ENCODE results near the gene MS4A10. TPM values are rescaled to one million over a fixed set of nuclear protein-coding genes. Genes with fewer than 3 reads are reported as not detected.

Gene MS4A10
- total RNA-seq, 1 donor from 2014 or later = not detected

- peak; percentile 73 for ATAC-seq
These were observed 45.5 kb downstream of the MS4A10 start for GRCh38 chr11:60830478-60831142.

GRCh38 chr11:60831143-60831500, 46.0 kb downstream of the MS4A10 start:
- peak; percentile 93 for ATAC-seq

- ATAC-seq = no peak
These were observed 46.5 kb downstream of the MS4A10 start for GRCh38 chr11:60831501-60832079.

- ATAC-seq = no peak
These were observed 49.8 kb downstream of the MS4A10 start for GRCh38 chr11:60834742-60835533.

DNA sequence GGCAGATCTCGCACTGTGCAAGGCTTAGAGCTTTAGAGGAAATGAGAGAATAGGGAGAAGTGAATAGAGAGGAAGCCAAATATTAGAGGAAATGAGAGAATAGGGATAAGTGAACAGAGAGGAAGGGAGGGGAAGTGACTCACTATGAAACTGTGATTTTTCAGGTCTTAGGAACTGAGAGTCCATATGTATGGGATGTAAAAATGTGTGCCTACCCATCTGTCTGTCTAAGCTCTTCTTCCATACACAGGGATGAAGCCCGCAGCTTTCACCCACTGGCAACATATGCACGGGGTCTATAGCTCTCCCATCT, 50.4 kb downstream of the MS4A10 start:
- ATAC-seq = no peak

DNA sequence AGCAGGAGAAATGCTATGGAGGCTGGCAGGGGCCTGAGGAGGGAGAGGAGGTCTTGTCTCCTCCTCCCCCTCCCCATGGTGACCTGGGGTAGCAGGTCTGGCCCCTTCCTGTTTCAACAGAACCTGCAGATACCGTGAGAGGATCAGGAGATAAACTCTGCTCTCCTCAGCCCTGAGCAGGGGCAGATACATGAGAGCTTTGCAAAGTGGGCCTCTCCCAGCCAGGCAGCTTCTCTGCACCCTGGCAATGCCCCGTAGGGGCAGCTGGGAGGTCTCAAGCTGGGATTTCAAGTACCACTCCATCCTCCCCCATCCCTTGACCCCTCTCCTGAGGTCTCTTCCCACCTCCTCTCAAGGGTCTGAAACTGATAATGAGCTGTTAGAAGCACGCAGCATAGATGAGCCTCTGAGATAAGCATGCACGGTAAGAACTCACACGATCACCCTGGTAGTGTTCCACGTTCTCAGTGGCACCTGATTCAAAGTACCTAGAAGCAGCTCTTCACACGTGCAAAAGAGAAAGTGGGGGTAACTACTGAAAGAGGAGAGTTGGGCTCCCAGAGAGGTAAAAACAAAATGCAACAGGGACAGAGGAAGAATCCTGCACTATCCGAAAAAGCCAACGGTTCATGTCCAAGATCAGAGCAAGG, 51.9 kb downstream of the MS4A10 start:
- ATAC-seq = no peak

DNA sequence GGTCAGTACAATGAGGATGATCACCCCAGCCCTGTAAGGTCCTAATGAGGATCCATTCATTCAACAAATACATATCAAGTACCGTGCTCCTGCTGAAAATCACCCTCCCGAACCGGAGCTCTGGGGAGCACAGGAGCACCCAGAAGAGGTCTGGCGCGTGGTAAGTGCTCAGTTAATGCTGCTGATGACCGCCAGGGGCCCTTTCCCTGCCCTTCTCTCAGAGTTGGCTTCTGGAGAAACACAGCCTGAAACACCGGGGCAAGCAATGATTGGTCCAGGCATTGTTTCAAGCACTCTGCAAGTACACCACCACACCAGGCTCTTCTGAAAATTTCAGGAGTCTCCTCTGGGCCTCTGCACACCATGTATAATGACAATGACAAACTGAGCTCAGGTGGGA, 53.0 kb downstream of the MS4A10 start:
- ATAC-seq = no peak

GRCh38 chr11:60840470-60841430, 55.6 kb downstream of the MS4A10 start:
- no peak for ATAC-seq

DNA sequence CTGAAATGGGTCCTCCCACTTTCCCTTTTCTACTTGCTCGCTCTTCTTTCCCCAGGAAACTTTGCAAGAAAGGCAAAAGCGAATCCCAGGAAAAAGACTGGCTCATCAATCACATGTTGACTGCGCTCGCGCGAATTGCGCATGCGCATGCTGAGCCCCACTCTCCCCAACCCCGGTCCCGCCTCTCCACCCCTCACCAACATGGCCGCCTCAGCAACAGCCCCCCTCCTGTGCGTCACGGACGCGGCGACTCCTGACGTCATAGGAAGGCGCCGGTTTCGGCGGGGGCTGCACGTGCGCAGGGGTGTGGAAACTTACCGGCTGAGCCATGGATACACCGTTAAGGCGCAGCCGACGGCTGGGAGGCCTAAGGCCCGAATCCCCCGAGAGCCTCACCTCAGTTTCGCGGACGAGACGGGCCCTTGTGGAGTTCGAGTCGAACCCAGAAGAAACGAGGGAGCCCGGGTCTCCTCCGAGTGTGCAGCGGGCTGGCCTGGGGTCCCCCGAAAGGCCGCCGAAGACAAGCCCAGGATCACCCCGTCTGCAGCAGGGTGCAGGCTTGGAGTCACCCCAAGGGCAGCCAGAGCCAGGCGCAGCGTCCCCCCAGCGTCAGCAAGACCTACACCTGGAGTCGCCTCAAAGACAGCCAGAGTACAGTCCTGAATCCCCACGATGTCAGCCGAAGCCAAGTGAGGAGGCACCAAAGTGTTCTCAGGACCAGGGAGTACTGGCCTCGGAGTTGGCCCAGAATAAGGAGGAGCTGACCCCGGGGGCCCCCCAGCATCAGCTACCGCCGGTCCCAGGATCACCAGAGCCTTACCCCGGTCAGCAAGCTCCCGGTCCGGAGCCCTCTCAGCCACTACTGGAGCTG, 56.9 kb downstream of the MS4A10 start, which contains the start of gene CCDC86:
TSS of gene CCDC86 (plus strand) at position 317 of the 871 bp plus-strand sequence. CDS start at position 329, 12 bp downstream.
- peak; percentile 96 for ATAC-seq

- ATAC-seq = peak; percentile 51
These were observed 57.8 kb downstream of the MS4A10 start for GRCh38 chr11:60842668-60843600.

- peak; percentile 8 for ATAC-seq
These were observed 59.1 kb downstream of the MS4A10 start for GRCh38 chr11:60844045-60844869.

DNA sequence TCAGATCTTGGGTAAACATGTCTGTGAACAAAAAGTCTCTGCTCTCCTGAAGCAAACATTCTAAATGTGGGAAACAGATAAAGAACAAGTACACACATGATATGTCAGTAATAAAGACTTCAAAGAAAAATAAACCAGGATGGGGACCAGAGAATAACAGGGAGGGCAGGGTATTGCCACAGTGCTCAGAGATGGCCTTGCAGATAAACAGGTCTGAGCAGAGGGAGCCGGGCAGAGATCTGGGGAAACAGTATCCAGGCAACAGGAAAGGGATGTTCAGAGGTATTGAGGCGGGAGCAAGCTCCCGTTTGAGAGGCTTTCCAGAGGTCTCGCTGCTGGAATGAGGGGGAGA, 59.7 kb downstream of the MS4A10 start:
- no peak for ATAC-seq

DNA sequence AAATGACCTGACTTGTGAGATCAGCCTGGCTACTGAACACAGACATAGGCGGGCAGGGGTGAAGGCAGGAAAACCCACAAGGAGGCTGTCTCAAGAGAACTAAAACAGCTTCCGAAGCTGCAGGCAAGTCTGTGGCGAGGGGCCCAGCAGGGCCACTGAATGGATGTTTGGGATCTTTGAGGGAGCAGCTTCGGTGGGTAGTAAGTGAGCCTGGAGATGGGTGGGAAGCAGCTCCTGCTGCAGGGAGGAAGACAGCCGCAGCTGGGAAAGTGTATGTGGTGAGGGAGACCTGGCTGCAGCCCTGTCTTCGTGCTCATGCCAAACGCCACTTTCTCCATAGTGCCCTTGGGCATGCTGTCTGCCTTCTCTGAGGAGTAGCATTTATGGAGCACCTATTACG, 60.2 kb downstream of the MS4A10 start:
- ATAC-seq = no peak

GRCh38 chr11:60847281-60847680, 62.1 kb downstream of the MS4A10 start:
- ATAC-seq = no peak

GRCh38 chr11:60847896-60848295, 62.8 kb downstream of the MS4A10 start:
- no peak for ATAC-seq

DNA sequence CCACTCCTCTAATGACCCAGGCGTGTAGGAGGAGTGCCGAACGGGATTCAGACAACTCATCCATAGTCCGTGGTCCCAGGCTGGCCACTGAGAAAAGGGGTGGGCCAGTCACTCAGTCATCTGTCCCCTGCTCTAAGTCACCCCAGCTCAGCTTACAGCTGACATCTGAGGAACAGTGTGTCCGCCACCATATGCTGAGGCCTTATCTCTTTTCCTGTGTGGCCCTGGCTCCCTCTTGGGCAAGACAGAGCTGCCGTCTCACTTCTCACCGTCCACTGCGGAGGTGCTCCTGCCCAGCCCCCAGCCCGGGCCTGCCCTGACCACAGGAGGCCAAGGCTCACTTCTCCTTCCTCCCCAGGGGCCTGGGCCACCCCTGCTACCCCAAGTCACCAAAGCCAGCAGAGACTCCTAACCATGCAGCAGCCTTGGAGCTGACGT, 63.6 kb downstream of the MS4A10 start:
- no peak for ATAC-seq

DNA sequence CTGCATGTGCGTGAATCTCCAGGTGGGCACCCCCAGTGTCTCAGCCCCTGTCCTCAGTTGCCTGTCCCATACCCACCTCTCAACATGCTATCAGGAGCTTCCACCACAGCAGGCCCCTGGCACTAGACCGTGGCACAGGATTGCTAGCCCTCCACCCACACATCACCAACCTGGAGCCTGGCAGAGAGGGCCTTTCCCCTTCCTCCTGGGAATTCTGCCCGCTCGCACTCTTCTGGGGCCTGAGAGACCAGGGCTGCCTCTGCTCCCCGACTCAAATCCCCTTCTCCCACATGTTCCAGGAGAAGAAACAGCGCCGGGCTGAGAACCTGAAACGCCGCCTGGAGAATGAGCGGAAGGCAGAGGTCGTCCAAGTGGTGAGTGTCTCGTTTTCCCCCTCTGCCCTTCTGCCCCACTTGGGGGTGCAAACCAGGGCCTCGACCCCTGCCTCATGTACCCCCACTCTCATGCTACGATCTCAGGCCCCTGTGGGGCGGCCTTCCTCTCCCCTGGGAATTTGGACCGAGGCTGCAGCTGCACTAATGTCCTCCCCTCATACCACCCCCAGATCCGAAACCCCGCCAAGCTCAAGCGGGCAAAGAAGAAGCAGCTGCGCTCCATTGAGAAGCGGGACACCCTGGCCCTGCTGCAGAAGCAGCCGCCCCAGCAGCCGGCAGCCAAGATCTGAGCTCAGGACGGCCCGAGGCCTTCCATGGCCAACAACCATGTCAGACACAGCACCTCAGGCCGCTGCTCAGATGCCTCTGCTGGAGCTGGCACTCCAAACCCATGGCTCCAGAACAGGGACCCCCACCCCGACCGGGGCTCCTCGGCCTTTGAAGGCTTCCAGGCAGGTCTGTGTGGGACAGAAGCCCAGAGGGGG, 64.7 kb downstream of the MS4A10 start:
- no peak for ATAC-seq
